Choroid plexus epithelial cell (primary cell): Measurements from ENCODE around the gene ATP1B2.

Experiments used
- DNase-seq: peaks from one replicate; pipeline ENCODE4 v3.0.0-alpha.2; 2010; ENCODE audit warnings: low read depth
- H3K4me3 ChIP-seq: 2 replicates; pipeline ENCODE4 v1.5.1; 2011; ENCODE audit warnings: low read depth, mild to moderate bottlenecking, control low read depth, low read length, moderate library complexity
- CTCF ChIP-seq: conservative IDR thresholded peaks from 2 replicates; pipeline ENCODE4 v1.5.1; 2011; ENCODE audit warnings: low read depth, mild to moderate bottlenecking, control low read depth, inconsistent platforms, low read length, moderate library complexity

The ATP1B2 gene

GRCh38 chr17:7684851-7685532, 34.3 kb downstream of the ATP1B2 start:
- no peak for TF ChIP-seq CTCF
- no peak for DNase-seq
- H3K4me3 ChIP-seq, result peak overlapping the region; percentile 96

GRCh38 chr17:7685533-7686221, 35.0 kb downstream of the ATP1B2 start:
- H3K4me3 ChIP-seq, result peak overlapping the region; percentile 96
- TF ChIP-seq CTCF, result no peak
- DNase-seq, result peak; percentile 97

GRCh38 chr17:7686222-7687071, 35.7 kb downstream of the ATP1B2 start:
- peak overlapping the region; percentile 96 for H3K4me3 ChIP-seq
- peak; percentile 88 for DNase-seq
- no peak for TF ChIP-seq CTCF

- DNase-seq, result peak; percentile 95
- TF ChIP-seq CTCF, result peak; percentile 31
- peak within 1 kb of the TSS; percentile 96 for H3K4me3 ChIP-seq
Observed at GRCh38 chr17:7687072-7687907, 36.6 kb downstream of the ATP1B2 start, which contains the start of gene TP53. Gene TP53 (minus strand): TSS chr17:7687490. CDS start chr17:7676594, 10,896 bp downstream.

GRCh38 chr17:7687908-7688807, 37.4 kb downstream of the ATP1B2 start, which contains the start of gene WRAP53:
Gene WRAP53 (plus strand): TSS chr17:7688477. CDS start chr17:7688649, 172 bp downstream.
- peak; percentile 100 for DNase-seq
- peak within 1 kb of the TSS; percentile 96 for H3K4me3 ChIP-seq
- TF ChIP-seq CTCF, result peak; percentile 93
